ENCODE data around the gene TMEM30A.

The TMEM30A gene

DNA sequence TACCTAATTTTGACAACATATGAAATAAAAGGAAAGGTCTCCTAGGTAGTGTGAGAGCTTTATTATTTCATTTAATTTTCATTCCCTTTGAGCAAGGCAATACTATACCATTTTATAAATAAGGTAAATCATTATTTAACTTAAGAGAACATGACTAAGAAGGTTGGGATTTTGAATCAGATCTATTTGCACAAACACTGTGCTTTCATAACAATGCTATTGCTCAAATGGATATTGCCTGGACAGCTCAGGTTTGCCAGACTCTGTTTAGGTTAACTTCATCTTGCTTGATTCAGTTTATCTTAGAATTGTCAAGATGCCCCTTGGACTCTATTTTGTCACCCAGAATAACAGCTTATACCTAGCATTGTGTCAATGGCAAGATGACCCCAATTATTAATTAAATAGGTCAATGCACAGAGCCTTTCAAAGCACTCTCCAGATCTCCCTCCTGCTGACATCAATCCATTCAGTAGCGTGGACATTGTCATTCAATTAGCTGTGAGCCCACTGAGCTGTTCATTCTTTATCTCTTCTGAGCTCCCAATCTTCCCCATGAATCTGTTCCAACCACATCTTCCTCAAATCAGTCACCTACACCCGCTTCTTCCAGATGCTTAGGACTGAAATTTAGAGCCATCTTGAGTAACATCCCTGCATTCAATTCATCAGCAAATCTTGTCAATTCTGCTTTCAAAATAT lies 42.1 kb upstream of the TMEM30A start:
- TF ChIP-seq, protein P1, sequence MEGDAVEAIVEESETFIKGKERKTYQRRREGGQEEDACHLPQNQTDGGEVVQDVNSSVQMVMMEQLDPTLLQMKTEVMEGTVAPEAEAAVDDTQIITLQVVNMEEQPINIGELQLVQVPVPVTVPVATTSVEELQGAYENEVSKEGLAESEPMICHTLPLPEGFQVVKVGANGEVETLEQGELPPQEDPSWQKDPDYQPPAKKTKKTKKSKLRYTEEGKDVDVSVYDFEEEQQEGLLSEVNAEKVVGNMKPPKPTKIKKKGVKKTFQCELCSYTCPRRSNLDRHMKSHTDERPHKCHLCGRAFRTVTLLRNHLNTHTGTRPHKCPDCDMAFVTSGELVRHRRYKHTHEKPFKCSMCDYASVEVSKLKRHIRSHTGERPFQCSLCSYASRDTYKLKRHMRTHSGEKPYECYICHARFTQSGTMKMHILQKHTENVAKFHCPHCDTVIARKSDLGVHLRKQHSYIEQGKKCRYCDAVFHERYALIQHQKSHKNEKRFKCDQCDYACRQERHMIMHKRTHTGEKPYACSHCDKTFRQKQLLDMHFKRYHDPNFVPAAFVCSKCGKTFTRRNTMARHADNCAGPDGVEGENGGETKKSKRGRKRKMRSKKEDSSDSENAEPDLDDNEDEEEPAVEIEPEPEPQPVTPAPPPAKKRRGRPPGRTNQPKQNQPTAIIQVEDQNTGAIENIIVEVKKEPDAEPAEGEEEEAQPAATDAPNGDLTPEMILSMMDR (IDR thresholded peaks at IDR 0.05; ENCODE audit: low read depth, low read length, missing control alignments): no peak
- in situ Hi-C loops (cut with HindIII; ENCODE audit: low pct_ligation_motif_present, low sequenced_read_pairs): no loop called here
- H3K27me3 ChIP-seq (replicated peaks): no peaks in the 10 kb centered on the region
- H3K27ac ChIP-seq: no peak overlapping the region
- H3K4me3 ChIP-seq (ENCODE audit: low read depth, low read length): no peak overlapping the region
- H3K36me3 ChIP-seq (replicated peaks): no peaks in the 10 kb centered on the region
- DNase-seq: no peak

DNA sequence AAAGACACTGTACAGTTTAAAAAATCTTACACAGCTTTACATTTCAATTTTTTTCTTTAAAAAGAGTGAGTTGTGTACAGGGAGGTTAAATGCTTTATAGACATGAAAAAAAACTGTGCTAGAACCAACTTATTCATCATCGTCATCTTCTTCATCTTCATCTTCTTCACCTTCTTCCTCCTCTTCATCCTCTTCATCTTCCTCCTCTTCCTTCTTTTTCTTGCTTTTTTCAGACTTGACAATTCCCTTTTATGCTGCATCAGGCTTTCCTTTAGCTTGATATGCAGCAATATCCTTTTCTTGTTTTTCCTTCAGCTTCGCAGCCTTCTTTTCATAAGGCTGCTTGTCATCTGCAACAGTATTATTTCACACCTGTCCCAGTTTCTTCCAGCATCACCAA lies 34.3 kb upstream of the TMEM30A start:
- DNase-seq: no peak
- in situ Hi-C loops (cut with HindIII; ENCODE audit: low pct_ligation_motif_present, low sequenced_read_pairs): no loop called here
- Histone ChIP-seq H3K36me3 (replicated peaks) (no peaks in the 10 kb centered on the region), H3K27me3 (replicated peaks) (no peaks in the 10 kb centered on the region), H3K4me3 (ENCODE audit: low read depth, low read length) (no peak overlapping the region), H3K27ac (no peak overlapping the region)
- TF ChIP-seq, protein P1 (IDR thresholded peaks at IDR 0.05; ENCODE audit: low read depth, low read length, missing control alignments): no peak

DNA sequence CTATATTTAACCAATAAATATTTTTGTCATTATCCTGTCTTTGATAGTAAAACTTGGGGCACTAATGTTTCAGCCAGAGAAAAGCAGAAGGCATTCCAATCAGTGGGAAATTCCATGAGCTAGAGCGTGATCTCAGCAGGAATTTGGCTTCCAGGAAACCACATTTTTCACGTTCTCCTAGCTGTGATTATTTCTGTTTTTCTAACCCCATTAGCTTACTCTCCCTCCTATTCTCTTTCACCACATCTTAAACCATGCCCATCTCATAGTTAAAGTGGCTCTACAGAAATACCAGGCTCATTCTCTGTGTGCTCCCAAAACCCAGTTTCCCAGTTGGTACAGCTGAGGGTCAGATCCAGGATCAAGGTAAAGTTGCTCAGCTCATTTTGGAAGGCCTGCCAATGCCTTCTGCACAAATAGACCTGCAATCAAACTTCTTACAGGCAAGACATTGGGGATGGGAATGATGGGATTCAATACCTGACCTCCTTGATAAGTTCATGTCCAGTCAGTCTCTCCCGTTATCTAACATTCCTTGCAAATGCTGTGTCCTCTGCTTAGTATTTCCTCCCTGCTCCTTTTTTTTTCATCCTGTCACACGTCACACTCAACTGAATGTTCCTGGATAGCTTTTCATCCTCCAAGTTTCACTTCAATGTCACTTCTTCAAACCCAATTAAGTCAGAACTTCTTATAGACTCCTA lies 33.1 kb upstream of the TMEM30A start:
- no peaks in the 10 kb centered on the region for H3K36me3 ChIP-seq (replicated peaks)
- peak overlapping the region; percentile 86 for H3K27ac ChIP-seq
- peak; percentile 73 for DNase-seq
- no peak overlapping the region for H3K4me3 ChIP-seq (ENCODE audit: low read depth, low read length)
- H3K27me3 ChIP-seq (replicated peaks): no peaks in the 10 kb centered on the region
- TF ChIP-seq, protein P1 (IDR thresholded peaks at IDR 0.05; ENCODE audit: low read depth, low read length, missing control alignments): no peak
- in situ Hi-C loops (cut with HindIII; ENCODE audit: low pct_ligation_motif_present, low sequenced_read_pairs): no loop called here

DNA sequence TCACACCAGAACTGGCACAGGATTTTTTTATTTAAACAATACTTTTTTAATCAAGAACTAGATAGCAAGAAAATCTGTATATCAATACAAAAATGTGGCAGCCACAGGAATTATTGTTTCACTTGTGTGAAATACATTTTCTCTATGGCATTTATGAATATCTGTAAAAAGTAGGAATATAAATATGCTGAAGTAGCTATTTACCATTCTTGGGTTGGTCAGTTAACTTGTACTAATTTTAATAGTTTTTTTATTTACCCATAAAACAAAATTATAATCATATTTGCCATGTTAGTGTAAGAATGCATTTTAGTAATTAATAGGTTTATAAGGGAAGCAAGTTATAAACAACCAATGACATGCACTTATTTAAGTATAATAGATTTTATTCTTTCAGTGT lies 31.4 kb upstream of the TMEM30A start:
- in situ Hi-C loops (cut with HindIII; ENCODE audit: low pct_ligation_motif_present, low sequenced_read_pairs): no loop called here
- Histone ChIP-seq H3K27me3 (replicated peaks) (no peaks in the 10 kb centered on the region), H3K4me3 (ENCODE audit: low read depth, low read length) (no peak overlapping the region), H3K36me3 (replicated peaks) (no peaks in the 10 kb centered on the region), H3K27ac (no peak overlapping the region)
- no peak for DNase-seq
- TF ChIP-seq, protein P1 (IDR thresholded peaks at IDR 0.05; ENCODE audit: low read depth, low read length, missing control alignments): no peak

DNA sequence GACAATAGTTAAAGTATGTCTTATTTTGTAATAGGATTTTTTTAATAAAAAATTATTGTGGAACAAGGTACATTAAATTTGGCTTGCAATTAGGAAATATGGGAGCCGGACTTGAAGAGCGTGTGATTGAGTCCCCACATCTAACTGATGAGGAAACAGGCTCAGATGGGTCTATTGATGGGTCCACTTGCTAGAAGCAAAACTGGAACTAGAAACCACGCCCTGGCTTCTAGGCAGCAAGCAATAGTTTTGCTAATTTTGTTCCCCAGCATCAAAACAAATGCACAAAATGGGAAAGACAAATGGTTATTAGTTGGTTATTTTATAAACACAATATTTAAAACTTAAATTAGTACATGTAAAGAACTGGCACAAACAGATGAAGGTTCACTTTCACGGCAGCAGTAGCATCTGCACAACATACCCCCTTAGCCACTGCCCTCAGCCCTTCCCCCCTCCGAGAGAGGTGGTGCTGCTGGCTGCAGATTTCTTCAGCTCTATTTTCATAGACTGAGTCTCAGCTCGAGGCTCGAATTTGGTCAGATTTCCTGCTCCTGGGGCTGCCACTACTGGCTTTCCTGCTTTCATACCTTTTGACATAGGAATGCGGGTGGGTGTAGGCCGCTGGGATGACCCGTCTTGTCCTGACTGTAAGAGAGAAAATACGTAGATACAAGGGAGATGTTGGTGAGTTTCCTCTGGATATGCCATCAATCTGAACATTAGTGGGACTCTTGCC lies 23.8 kb upstream of the TMEM30A start:
- TF ChIP-seq, protein P1 (IDR thresholded peaks at IDR 0.05; ENCODE audit: low read depth, low read length, missing control alignments): no peak
- no peak for DNase-seq
- Histone ChIP-seq H3K27ac (no peak overlapping the region), H3K27me3 (replicated peaks) (no peaks in the 10 kb centered on the region), H3K36me3 (replicated peaks) (no peaks in the 10 kb centered on the region), H3K4me3 (ENCODE audit: low read depth, low read length) (no peak overlapping the region)
- in situ Hi-C loops (cut with HindIII; ENCODE audit: low pct_ligation_motif_present, low sequenced_read_pairs): no loop called here

Data from brain microvascular endothelial cell (primary cell).